NCI-H748 treated with DMSO at 0.1 percent for 48 hours (cell line): ENCODE data around the gene ULK1.

Source experiments
- DNase-seq: peaks from one replicate; lab custom pipeline; 2025; lab: John Stamatoyannopoulos, UW

The ULK1 gene

DNA sequence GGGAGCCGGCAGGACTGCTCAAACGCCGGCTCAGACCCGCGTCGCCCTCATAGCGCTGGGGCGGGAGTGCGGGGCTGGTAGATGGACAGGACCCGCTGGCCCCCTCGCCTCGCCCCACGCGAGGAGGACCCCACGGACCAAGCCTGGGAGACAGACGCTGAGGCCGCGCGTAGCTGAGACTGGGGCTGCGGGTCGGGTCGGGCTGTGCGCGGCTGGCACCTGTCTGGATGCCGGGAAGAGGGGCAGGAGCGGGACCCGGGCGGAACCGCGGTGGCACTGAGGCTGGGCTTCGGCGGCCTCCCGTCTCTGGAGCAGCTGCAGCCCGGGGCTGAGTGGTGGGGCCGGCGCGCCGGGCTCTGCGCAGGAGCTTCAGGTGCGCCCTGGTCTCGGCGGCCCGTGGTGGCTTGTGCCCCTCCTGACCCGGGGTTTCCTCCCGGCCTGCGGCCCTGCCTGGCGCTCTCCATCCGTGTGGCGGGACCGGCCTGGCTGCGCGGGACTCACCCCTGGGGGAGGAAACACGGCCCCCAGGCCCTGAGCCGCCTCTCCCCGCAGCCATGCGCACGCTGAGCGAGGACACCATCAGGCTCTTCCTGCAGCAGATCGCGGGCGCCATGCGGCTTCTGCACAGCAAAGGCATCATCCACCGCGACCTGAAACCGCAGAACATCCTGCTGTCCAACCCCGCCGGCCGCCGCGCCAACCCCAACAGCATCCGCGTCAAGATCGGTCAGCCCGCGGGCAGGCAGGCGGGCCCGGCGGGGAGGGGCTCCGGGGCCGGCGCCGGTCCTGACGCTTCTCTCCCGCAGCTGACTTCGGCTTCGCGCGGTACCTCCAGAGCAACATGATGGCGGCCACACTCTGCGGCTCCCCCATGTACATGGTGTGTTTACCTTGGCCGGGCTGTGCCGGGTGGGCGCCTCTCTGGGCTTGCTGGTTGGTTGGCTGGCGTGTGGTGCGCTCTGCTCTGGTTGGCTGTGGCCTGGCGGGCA is 14.0 kb downstream of the ULK1 start:
- DNase-seq: no peak

DNA sequence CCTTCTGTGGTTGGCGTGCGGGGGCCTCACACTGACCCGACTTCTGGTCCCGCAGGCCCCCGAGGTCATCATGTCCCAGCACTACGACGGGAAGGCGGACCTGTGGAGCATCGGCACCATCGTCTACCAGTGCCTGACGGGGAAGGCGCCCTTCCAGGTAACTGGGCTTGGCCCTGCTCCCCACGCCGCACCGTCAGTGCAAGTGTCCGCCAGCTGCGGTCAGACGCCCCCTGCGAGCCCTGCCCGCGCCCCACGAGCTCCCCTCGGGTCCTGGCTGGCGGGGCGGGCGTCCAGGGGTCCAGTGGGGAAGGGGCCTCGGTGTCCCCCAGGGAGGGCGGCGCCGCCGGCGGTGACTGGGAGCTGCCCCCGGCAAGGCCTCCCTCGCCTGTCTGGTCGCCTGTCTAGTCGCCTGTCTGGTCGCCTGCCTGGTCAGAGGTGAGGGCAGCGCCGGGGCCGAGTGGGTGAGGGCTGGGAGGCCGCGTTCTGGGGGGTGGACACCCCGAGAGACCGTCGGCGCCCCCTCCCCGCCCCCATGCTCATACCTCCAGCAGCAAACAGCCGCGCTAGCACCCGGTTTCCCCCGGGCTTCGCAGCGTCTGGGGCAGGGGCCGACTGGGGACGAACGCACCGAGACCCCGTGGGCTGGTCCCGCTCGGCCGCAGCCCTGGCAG is 14.8 kb downstream of the ULK1 start:
- DNase-seq: no peak

DNA sequence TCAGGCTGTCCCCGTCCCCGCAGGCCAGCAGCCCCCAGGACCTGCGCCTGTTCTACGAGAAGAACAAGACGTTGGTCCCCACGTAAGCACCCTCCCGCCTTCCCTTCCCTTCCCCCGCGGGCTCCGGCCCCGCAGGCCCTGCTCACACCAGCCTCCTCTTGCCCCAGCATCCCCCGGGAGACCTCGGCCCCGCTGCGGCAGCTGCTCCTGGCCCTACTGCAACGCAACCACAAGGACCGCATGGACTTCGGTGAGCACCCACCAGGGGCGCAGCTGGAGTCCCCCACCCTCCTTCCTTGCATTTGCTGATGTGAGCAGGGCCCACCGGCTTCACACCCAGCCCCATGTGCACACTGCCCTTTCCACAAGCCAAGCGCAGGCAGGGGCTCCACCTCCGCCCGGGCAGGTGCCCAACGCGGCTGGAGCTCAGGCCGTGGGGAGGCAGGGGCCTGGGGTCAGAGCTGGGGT is 15.4 kb downstream of the ULK1 start:
- no peak for DNase-seq

DNA sequence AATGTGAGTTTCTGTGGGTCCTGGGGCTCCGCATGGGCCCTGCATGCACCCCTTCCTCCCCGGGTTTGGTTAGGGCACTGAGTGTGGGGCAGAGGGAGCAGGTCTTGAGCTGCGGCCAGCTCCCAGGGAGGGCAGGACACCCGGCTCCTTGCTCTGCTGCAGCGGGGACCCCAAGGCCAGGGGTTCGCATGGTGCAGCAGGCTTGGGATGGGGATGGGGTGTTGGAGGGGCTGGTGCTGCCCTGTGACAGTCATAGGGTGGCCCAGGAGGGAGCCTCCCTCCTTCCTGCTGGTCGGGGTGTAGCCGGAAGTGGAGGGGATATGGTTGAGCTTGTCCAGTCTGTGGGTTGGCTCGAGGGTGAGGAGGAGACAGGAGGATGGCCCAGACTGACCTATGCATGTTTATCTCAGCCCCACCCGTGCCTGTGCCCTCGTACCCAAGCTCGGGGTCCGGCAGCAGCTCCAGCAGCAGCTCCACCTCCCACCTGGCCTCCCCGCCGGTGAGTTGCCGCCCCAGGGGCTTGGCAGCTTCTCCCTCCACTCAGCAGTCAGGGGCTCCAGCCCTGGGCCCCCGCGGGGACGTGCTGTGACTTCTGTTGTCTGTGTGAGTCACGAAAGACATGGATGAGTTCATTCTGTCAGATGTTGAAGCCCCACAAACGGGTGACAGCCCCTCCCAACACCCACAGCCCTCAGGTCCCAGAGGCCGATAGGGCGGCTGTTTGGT is 16.0 kb downstream of the ULK1 start:
- no peak for DNase-seq

DNA sequence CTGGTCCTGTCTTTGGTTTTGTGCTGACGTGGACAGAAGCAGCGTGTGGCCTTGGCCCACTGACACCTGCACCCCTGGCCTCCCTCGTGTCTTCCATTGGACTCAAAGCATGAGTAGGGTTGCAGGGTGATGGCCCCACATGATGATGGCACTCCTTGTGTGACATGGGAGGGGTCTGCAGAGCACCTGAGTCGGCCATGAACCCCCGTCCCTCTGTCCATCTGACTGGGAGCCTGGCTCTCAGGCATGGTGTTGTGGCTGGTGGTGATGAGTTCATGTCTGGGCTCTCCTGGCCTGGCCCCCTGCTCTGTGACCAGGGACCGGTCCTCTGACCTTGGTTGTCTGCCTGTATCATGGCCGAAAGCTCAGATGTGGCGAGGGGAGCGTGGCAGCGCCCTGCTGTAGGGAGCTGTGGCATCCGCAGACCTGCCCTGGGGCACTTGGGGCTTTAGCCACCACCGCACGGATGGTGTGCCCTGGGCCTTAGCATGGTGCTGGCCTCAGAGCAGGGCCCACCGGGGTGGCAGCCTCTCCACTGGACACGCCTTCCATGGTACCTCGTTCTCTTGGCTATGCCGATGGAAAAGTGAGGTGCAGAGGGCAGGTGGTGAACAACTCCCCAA is 16.7 kb downstream of the ULK1 start:
- DNase-seq: no peak

DNA sequence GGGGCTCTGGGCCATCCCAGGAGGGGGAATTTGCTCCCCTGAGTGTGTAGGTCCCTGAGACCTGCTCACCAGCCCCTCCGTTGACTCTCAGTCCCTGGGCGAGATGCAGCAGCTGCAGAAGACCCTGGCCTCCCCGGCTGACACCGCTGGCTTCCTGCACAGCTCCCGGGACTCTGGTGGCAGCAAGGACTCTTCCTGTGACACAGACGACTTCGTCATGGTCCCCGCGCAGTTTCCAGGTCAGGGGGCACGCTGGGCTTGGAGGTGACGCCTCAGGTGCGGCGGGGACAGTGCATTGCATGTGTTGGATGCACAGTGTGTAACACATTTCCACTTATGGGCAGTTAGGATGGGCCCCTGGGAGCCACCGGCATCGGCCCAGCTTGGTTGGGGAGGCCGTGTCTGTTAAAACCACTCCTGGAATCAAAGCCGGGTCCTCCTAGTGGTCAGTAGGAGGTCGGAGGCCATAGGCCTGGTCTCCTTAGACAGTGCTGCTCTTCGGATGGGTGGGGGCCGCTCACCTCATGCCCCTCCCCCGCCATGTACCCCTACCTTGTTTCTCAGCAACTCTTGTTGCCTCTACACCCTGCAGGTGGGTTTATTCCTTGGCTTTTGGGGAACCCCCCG is 17.5 kb downstream of the ULK1 start:
- DNase-seq: no peak

DNA sequence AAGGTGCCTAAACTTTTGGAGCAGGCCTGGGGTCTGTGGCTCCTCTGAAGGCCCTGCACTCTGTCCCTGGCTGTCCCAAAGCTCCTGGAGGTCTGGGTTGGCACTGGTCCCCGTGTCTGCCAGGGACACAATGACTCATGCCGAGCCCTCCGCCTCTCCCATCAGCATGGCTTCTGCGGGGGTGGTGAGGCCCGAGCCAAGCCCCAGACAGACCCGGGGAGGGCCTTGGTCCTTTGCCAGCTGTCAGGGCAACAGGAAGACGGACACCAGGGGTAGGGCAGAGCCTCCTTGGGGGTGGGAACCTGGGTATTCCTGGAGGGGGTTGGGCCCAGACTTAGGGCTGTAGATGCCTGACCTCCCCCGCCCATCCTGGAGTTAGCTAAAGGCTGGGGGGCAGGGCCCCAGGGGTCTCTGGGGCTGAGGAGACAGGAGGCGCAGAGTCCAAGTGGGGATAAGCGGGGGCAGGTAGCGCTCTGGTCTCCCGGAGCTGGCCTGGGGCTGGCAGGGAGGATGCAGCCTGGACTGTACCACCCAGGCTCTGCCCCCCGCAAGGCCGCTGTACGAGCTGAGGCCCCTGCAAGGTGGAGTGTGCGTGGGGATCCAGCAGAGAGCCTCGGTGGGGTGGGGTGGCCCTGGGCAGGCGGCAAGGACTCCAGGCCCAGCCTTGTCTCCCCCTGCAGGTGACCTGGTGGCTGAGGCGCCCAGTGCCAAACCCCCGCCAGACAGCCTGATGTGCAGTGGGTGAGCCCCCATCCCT is 18.3 kb downstream of the ULK1 start:
- DNase-seq: no peak

DNA sequence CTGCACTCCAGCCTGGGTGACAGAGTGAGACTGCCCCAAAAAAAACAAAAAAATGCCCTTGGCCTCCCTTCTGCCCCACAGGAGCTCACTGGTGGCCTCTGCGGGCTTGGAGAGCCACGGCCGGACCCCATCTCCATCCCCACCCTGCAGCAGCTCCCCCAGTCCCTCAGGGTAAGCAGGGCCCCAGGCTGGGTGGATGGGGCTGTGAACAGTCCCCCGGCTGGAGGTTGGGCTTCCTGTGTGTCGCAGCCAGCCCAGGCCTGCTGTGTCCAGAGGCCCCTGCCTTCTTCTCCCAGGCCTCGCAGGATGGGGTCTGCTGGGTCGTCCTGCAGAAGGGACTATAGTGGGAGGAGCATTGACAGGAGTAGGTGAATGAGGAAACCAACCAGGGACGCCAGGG is 19.2 kb downstream of the ULK1 start:
- DNase-seq: no peak

DNA sequence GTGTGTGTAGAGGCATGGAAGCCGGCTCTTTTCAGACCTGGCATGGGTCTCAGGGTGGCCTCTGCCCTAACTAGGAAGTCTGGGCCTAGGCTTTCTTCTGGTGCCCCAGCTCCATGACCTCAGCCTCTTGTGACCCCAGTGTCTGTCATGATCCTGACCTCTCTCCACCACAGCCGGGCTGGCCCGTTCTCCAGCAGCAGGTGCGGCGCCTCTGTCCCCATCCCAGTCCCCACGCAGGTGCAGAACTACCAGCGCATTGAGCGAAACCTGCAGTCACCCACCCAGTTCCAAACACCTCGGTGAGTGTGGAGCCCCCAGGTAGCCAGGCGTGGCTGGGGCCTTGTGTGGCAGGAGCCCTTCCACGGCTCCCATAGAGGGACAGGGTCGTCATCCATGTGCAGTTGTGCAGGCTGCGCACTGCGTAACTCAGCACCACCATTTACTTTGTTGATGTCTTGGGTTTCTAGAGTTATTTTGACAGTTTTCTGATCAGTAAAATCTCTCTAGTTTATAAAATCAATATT is 19.8 kb downstream of the ULK1 start:
- no peak for DNase-seq

DNA sequence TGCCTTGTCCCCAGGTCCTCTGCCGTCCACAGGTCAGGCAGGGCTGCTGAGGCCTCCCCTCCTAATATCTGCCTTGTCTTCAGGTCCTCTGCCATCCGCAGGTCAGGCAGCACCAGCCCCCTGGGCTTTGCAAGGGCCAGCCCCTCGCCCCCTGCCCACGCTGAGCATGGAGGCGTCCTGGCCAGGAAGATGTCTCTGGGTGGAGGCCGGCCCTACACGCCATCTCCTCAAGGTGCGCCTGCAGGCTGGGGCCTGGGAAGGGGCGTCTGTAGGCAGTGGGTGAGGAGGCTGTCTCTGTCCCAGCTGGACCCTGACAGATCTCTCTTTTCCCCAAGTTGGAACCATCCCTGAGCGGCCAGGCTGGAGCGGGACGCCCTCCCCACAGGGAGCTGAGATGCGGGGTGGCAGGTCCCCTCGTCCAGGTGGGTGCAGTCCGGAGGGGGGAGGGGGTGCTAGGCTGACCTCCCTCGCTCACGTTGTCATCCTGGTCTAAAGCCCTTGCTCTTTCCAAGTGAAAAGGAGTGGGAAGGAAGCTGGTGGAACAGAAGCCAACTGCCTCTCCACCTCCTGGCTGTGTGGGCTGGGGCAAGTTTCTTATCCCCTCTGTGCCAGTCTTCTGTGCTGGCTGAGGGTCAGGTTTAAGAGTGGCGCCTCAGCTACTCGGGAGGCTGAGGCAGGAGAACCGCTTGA is 20.7 kb downstream of the ULK1 start:
- DNase-seq: no peak

DNA sequence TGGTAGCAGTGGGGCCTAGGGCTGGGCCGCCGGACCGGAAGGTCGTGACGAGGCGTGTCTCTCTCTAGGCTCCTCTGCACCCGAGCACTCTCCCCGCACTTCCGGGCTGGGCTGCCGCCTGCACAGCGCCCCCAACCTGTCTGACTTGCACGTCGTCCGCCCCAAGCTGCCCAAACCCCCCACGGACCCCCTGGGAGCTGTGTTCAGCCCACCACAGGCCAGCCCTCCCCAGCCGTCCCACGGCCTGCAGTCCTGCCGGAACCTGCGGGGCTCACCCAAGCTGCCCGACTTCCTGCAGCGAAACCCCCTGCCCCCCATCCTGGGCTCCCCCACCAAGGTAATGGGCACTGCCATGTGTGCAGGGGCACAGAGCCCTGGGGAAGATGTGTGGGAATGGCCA is 21.4 kb downstream of the ULK1 start:
- DNase-seq: no peak

DNA sequence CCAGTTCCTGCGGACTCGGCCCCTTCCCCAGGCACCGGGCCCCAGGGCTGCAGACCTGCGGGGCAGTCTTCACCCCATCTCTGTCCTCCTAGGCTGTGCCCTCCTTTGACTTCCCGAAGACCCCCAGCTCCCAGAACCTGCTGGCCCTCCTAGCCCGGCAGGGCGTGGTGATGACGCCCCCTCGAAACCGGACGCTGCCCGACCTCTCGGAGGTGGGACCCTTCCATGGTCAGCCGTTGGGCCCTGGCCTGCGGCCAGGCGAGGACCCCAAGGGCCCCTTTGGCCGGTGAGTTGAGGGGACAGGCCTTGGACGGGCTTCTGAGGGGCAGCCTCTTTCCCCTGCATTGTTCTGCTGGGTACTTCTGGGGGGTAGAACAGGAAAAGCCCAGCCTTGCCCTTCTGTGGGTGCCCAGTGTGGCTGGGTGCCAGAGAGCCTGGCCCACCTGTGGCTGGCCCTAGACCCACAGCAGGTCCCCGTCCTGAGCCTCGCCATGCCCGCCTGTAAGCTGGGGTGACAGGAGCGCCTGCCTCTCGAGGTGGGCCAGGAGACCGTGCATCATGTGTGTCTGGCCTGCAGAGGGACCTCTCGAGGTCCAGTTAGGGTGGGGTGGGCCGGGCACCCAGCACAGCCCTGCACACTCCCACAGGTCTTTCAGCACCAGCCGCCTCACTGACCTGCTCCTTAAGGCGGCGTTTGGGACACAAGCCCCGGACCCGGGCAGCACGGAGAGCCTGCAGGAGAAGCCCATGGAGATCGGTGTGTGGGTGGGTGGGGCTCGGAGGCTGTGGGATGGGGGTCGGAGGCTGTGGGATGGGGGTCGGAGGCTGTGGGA is 22.1 kb downstream of the ULK1 start:
- DNase-seq: no peak

DNA sequence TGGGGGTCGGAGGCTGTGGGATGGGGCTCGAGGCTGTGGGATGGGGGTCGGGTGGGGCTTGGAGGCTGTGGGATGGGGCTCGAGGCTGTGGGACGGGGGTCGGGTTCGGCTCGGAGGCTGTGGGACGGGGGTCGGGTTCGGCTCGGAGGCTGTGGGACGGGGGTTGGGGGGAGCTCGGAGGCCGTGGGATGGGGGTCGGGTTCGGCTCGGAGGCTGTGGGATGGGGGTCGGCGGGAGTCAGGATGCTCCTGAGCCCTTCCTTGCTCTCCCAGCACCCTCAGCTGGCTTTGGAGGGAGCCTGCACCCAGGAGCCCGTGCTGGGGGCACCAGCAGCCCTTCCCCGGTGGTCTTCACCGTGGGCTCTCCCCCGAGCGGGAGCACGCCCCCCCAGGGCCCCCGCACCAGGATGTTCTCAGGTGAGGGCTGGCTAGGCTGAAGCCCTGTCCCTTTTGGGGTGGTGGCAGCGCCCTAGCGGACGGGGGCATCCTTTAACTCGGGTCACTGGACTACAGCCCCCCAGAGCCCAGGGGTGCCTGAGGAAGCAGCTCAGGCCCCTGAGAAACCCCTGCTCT is 22.8 kb downstream of the ULK1 start:
- DNase-seq: no peak

DNA sequence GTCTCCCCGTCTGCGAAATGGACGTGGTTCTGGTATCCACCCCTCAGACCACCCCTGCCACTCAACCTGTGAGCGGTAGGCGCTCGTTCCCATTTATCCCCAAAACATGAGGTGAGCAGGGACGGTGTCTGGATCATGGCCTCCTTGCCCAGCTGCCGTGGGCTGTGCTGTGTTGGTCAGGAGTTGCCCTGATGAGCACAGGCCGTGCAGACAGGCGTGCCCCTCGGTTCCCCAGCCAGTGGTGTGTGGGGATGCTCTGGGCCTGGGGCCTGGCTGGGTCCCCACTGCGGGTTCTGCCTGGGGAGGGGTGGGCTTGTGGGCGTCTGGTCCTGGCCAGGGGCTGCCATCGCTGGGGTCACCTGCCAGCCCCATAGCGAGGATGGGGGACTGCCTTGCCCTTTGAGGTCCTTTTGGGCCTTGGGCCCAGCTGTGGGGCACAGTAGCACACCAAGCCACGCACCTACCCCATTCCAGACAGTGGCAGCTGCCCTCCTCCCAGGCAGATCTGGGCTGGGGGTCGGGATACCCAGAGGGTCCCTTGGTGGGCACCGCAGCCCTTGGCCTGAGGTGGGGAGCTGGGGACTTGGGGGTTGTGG is 23.4 kb downstream of the ULK1 start:
- DNase-seq: no peak

DNA sequence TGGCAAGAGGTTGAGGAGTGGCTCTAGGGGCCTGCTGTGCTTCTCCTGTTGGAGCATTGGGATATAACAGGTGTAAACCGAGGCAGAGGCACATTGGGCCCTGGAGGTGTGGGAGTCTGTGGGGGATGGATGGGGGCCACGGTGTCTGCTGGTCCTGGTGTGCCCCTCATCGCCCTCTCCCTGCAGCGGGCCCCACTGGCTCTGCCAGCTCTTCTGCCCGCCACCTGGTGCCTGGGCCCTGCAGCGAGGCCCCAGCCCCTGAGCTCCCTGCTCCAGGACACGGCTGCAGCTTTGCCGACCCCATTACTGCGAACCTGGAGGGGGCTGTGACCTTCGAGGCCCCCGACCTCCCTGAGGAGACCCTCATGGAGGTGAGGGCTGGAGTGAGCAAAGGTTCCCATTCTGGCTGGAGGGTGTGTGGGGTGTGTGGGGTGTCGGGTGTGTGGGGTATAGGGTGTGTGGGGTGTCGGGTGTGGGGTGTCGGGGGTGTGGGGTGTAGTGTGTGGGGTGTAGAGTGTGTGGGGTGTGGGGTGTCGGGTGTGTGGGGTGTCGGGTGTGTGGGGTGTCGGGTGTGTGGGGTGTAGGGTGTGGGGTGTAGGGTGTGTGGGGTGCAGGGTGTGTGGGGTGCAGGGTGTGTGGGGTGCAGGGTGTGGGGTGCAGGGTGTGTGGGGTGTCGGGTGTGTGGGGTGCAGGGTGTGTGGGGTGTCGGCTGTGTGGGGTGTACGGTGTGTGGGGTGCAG is 24.1 kb downstream of the ULK1 start:
- DNase-seq: no peak

DNA sequence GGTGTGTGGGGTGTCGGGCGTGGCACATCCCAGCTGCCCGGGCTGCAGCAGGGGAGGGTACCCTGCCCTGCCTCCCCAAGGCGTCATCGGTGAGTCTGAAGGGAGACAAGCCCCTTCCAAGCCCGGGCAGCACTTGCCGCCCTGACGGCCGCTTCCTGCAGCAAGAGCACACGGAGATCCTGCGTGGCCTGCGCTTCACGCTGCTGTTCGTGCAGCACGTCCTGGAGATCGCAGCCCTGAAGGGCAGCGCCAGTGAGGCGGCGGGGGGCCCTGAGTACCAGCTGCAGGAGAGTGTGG is 24.6 kb downstream of the ULK1 start:
- DNase-seq: no peak

DNA sequence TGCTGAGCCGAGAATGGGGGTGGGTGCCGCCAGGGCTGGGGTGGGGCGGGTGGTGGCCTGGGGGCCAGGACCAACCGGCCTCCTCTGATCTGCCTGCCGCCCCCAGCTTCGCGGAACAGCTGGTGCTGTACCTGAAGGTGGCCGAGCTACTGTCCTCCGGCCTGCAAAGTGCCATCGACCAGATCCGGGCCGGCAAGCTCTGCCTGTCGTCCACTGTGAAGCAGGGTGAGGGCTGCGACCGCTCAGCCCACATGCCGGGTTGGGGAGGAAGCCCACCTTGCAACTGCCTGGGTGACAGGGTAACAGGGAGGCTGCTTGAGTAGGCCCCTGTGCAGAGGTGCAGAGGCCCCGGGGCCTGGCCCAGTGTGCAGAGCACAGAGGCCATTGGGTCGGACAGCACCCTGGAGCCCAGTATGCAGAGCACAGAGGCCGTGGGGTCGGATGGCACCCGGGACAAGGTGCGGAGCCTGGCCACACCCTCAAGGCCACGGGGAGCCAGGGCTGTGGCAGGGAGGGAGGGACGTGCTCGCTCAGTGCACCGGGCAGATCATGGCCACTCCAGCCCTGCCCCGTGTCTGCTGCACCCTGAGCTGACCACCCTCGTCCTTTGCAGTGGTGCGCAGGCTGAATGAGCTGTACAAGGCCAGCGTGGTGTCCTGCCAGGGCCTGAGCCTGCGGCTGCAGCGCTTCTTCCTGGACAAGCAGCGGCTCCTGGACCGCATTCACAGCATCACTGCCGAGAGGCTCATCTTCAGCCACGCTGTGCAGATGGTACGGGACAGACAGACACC is 25.1 kb downstream of the ULK1 start:
- no peak for DNase-seq
